ENCODE results near the gene KRTAP1-1.
"Not testable (repeated sequence)": the region's sequence is repeated elsewhere in the genome, so short reads cannot be mapped to it uniquely, and the experiment has no call there.

KRTAP1-1 gene

GRCh38 chr17:41040783-41041571 lies at the start of gene KRTAP1-1:
TSS of gene KRTAP1-1 (minus strand) at chr17:41041450. CDS start at chr17:41041397, 53 bp downstream.
- peak; percentile 10 for DNase-seq (ENCODE audit: low read depth)

- DNase-seq (ENCODE audit: low read depth): not testable (repeated sequence)
Measured at GRCh38 chr17:41088760-41089352, 47.6 kb upstream of the KRTAP1-1 start.

- not testable (repeated sequence) for DNase-seq (ENCODE audit: low read depth)
Measured at GRCh38 chr17:41084100-41084856, 43.0 kb upstream of the KRTAP1-1 start, which contains the start of gene KRTAP4-7. TSS of gene KRTAP4-7 (plus strand) at chr17:41084150. CDS start at chr17:41084207, 57 bp downstream.

- not testable (repeated sequence) for DNase-seq (ENCODE audit: low read depth)
Measured at GRCh38 chr17:41083427-41083826, 42.2 kb upstream of the KRTAP1-1 start.

DNA sequence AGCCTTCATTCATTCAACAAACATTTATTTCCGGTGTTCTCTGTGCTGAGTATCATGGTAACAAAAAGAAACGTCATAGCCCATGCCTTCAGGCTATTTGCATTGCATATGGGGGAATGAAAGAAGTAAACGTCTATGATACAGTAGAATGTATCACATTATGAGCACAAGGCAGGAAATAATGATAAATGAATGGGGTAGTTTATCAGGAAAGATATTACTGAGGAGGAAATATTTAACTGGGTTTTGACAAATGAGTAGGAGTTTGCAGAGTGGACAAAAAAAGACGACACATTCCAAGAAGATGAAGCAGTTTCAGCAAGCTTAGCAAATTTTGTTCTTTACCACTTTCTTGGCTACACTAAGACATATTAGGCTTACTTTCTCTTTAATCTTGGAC lies 41.4 kb upstream of the KRTAP1-1 start:
- DNase-seq (ENCODE audit: low read depth): no peak

DNA sequence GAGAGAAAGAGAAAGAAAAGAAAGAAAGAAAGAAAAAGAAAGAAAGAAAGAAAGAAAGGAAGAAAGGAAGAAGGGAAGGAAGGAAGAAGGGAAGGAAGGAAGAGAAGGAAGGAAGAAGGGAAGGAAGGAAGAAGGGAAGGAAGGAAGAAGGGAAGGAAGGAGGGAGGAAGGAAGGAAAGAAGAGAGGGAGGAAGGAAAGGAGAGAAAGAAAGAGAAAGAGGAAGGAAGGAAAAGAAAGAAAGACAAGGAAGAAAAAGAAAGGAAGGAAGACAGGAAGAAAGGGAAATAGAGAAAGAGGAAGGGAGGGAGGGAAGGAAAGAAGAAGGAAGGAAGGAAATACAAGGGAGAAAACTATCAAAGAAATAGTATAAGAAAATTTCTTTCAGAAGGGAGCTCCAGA lies 35.5 kb upstream of the KRTAP1-1 start:
- DNase-seq (ENCODE audit: low read depth): no peak

GRCh38 chr17:41073676-41074075 lies 32.4 kb upstream of the KRTAP1-1 start:
- DNase-seq (ENCODE audit: low read depth): no peak

DNA sequence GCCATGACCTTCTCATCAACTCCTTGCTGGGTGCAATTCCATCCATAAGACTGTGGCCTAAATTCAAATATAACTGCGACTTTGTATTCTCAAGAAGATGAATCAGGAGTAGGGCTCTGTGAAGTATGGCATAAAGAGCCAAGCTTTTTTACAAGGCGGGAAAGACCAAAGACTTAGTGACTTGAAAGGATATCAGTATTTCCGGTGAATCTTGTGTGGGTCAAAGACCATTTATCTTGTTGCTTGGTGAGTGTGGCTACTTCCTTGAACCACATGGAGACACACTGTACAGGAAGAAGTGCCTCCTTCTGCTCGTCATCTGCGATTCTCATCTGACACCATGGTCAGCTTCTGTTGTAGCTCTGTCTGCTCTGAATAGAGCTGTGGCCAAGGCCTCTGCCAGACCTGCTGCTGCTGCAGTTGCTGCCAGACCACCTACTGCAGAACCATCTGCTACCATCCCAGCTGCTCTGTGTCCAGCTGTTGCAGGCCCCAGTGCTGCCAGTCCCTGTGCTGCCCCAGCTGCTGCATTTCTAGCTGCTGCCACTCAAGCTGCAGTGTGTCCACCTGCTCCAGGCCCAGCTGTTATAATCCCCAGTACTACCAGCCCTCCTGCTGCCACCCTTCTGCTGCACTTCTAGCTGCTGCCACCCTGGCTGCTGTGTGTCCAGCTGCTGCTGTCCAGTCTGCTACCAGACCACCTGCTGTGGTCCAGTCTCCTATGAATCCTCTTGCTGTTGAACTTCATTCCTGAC lies 30.5 kb upstream of the KRTAP1-1 start:
- no peak for DNase-seq (ENCODE audit: low read depth)

DNA sequence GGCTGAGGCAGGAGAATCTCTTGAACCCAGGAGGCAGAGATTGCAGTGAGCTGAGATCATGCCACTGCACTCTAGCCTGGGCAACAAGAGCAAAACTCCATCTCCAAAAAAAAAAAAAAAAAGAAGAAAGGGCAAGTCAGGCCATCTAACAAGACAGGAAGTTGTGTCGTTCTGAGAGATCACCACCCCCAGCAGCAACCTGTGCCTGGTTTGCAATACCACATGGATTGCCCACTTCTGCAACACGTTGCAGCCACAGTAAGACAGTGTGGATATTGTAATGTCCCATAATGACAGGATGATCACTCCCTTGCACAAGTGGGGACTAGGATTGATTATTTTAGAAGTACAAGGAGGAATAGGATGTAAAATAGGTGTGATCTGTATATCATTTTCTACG lies 27.8 kb upstream of the KRTAP1-1 start:
- DNase-seq (ENCODE audit: low read depth): no peak

DNA sequence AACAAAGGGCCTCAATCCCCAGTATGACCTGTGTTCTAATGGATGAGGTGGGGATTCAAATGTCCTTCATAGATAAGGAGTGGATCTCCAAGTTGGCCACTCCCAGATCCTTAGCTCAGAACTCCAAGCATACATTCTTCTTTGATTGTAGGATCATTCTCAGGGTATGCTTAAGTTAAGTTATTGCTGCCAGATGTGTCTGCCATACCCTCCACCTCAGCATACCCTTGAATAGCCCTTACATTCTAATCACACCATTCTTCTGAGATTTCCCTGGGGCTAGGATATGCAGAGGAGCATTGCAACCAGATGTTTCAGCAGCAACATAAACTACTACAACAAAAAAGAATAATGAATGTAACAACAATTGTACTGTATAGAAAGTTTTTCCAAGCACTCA lies 26.0 kb upstream of the KRTAP1-1 start:
- peak; percentile 45 for DNase-seq (ENCODE audit: low read depth)

DNA sequence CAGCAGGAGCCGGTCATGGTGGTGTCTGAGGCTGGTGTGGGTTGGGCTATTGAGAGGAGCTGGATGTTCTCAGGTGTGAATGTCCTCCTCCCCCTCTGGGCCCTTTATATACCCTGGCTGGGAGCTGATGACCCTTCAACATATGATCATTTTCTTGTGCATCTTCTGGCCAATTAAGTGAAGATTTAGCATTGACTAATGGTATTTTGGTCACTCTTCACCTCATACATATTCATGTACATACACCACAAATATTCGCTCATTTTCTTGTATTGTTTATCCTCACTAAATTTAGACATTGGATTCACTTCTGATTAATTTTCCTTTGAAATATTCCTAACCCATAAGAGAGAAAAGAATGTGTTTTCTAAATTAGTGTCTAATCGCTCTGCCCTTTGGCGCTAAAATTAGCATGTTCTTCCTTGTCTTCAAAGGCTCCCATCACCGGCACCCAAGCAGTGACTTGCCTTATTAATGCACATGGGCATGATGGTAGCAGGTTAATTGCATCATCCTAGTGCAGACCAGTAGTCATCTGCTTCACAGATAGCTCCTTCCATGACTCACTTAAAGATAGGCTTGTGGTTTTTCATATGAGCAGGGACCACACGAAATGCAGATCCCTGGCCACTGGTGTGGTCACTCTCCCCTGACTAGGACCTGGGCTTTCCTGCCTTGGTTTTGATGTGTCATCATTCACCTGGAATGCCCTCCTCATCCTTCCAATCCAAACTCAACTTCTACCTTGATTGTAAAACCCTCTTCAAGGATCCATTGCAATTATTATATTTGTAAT lies 24.8 kb upstream of the KRTAP1-1 start, which contains the start of gene KRTAP2-4:
TSS of gene KRTAP2-4 (minus strand) at position 51 of the 796 bp plus-strand sequence. CDS start at position 17, 34 bp downstream.
- DNase-seq (ENCODE audit: low read depth): peak; percentile 33

DNA sequence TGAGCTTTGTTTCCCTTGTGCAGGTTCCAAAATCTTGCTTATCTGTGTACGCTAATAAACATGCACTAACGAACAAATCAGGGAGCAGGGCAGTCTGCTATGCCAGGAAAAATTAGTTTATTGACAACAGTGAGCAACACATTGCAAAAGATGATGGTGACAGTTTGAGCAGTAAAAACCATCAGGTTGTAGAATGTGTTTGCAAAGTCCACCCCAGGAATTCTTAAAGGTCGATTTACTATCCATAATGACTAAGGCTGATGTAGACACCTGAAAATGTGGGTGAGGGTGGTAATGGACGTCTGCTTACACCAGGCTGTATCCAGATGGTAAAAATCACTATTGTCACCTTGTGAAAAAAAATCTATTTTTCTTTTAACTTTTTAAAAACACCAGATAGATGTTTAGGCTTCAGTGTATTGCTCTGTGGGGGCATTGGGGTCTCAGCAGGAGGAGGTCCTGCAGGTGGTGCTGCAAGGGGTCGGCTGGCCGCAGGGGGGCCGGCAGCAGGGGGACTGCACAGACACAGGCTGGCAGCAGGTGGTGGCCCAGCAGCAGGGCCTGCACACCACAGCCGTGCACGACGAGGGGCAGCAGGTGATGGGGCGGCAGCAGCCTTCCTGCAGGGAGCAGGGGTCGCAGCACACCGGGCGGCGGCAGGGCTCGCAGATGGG lies 23.9 kb upstream of the KRTAP1-1 start:
- not testable (repeated sequence) for DNase-seq (ENCODE audit: low read depth)

DNA sequence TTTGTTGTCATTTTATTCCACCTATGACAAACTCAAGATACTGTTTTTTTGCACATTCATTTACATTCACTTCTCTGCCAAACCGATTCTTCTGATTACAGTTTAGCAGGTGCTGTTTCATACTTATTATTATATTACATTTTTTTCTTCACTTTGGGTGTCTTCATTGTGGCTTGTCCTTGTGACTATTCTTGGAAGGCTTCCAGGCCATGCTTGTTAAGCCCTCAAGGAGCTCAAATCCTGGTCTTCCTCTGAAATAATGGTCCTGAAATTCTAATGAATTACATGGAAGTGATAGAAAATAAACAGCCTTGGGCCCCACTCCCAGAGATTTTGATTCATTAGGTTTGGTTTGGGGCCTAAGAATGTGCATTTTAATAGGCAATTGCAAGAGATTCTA lies 23.1 kb upstream of the KRTAP1-1 start:
- no peak for DNase-seq (ENCODE audit: low read depth)

- DNase-seq (ENCODE audit: low read depth): no peak
Measured at GRCh38 chr17:41063449-41063848, 22.2 kb upstream of the KRTAP1-1 start.

GRCh38 chr17:41061964-41062363 lies 20.7 kb upstream of the KRTAP1-1 start:
- peak; percentile 92 for DNase-seq (ENCODE audit: low read depth)

DNA sequence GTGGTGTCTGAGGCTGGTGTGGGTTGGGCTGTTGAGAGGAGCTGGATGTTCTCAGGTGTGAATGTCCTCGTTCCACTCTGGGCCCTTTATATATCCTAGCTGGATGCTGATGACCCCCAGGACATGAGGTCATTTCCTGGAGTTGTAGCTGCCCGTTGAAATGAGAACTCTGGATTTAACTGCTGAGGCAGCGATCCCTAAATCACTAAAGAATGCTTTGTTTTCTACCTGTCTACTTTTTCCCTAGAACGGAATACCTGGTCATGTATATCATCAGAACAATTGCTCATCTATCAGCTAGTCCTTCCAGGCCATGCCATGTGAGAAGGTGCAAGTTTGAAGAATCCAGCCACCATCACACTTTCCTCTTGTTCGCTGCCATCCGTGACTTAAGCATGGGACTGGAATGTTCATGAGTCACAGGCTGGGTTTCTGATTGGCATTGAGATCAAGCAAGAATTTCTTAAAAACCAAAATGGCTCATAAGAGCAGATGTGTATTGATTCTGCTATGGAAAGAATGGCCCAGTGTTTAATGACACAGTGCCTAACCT lies 18.9 kb upstream of the KRTAP1-1 start, which contains the start of gene KRTAP2-3:
TSS of gene KRTAP2-3 (minus strand) at position 63 of the 553 bp plus-strand sequence. CDS start 64 bp downstream, outside the sequence.
- peak; percentile 90 for DNase-seq (ENCODE audit: low read depth)

- peak; percentile 83 for DNase-seq (ENCODE audit: low read depth)
Measured at GRCh38 chr17:41059276-41060051, 18.2 kb upstream of the KRTAP1-1 start.

GRCh38 chr17:41058741-41059140 lies 17.5 kb upstream of the KRTAP1-1 start:
- DNase-seq (ENCODE audit: low read depth): no peak

- DNase-seq (ENCODE audit: low read depth): no peak
Measured at GRCh38 chr17:41057547-41057946, 16.3 kb upstream of the KRTAP1-1 start.

Measured in fibroblast of gingiva (primary cell).